CD14-positive monocyte (primary cell): ENCODE results near the gene THSD4. TPM values are rescaled to one million over a fixed set of nuclear protein-coding genes. Genes with fewer than 3 reads are reported as not detected.
"Not testable (repeated sequence)": the region's sequence is repeated elsewhere in the genome, so short reads cannot be mapped to it uniquely, and the experiment has no call there.

ENCODE experiments used
- DNase-seq, 3 donors: peaks; one replicate each; pipeline ENCODE4 v3.0.0-alpha.2; 2011 to 2022
- H2AFZ ChIP-seq: 2 replicates; pipeline ENCODE4 v1.6.0; 2012; ENCODE audit warnings: mild to moderate bottlenecking, low read depth, low read length, inconsistent platforms; ENCODE audit not compliant: insufficient read depth, poor library complexity, severe bottlenecking
- H3K27ac ChIP-seq, 2 donors: 1 replicate in 1 of 2; 2 replicates in 1 of 2; pipeline ENCODE4 v1.5.1; 2012 to 2013; ENCODE audit warnings: low read length in 2 of 2, control low read depth in 1 of 2, inconsistent platforms in 1 of 2, low read depth in 1 of 2, mild to moderate bottlenecking in 1 of 2
- H3K27me3 ChIP-seq, 2 donors: one replicate each; pipeline versions ENCODE4 v1.6.0 to v1.6.1; 2011 to 2013; ENCODE audit warnings: low read length in 2 of 2; ENCODE audit not compliant: control insufficient read depth in 2 of 2, insufficient read depth in 2 of 2
- H3K36me3 ChIP-seq, 2 donors: replicated peaks in 1 of 2; 1 replicate in 1 of 2; 2 replicates in 1 of 2; pipeline versions ENCODE4 v1.5.1 to v1.6.1; 2012 to 2013; ENCODE audit warnings: low read length in 2 of 2, control low read depth in 1 of 2, inconsistent platforms in 1 of 2, mild to moderate bottlenecking in 1 of 2; ENCODE audit not compliant: insufficient read depth in 2 of 2, control insufficient read depth in 1 of 2
- H3K4me1 ChIP-seq, 2 donors: 1 replicate in 1 of 2; 2 replicates in 1 of 2; pipeline versions ENCODE4 v1.5.1 to v1.6.1; 2012 to 2013; ENCODE audit warnings: low read length in 2 of 2, control low read depth in 1 of 2, inconsistent platforms in 1 of 2, mild to moderate bottlenecking in 1 of 2, moderate library complexity in 1 of 2; ENCODE audit not compliant: insufficient read depth in 2 of 2, control insufficient read depth in 1 of 2
- H3K4me2 ChIP-seq: replicated peaks from 2 replicates; pipeline ENCODE3; 2012; ENCODE audit warnings: low read length, moderate library complexity, mild to moderate bottlenecking; ENCODE audit not compliant: poor library complexity, severe bottlenecking; ENCODE audit errors: extremely low read depth
- H3K4me3 ChIP-seq, 3 experiments: fragments of 200-600 bp in 1 of 3; sonication (generic) in 1 of 3; replicated peaks in 1 of 3; 1 replicate in 2 of 3; 2 replicates in 1 of 3; pipeline ENCODE4 v1.5.1; 2011 to 2013; ENCODE audit warnings: low read length in 3 of 3, mild to moderate bottlenecking in 3 of 3, control low read depth in 2 of 3, low read depth in 2 of 3, inconsistent platforms in 1 of 3, moderate library complexity in 1 of 3
- H3K79me2 ChIP-seq: 2 replicates; pipeline ENCODE4 v1.6.0; 2012; ENCODE audit warnings: mild to moderate bottlenecking, control low read depth, inconsistent platforms, low read length, moderate library complexity; ENCODE audit not compliant: insufficient read depth
- H3K9ac ChIP-seq: 2 replicates; pipeline ENCODE4 v1.6.0; 2017; ENCODE audit warnings: low read length, mild to moderate bottlenecking; ENCODE audit not compliant: insufficient read depth, poor library complexity, severe bottlenecking
- H3K9me3 ChIP-seq, 2 donors: replicated peaks in 1 of 2; 1 replicate in 1 of 2; 2 replicates in 1 of 2; pipeline versions ENCODE4 v1.5.1 to v1.6.1; 2012 to 2013; ENCODE audit warnings: low read length in 2 of 2, control low read depth in 1 of 2; ENCODE audit not compliant: control insufficient read depth in 1 of 2, insufficient read depth in 1 of 2
- H4K20me1 ChIP-seq: 2 replicates; pipeline ENCODE4 v1.6.0; 2012; ENCODE audit warnings: mild to moderate bottlenecking, low read length, control low read depth, moderate library complexity; ENCODE audit not compliant: insufficient read depth
- H3K27ac Mint-ChIP-seq, 7 donors: one replicate each; pipeline ENCODE4 v1.8.0; 2020; ENCODE audit warnings: mild to moderate bottlenecking in 7 of 7, mixed read lengths in 7 of 7, moderate library complexity in 6 of 7, inconsistent platforms in 2 of 7
- H3K27me3 Mint-ChIP-seq, 3 donors: one replicate each; pipeline ENCODE4 v1.8.0; 2021 to 2022; ENCODE audit warnings: low read depth in 3 of 3, mild to moderate bottlenecking in 3 of 3, mixed read lengths in 3 of 3, moderate library complexity in 3 of 3, inconsistent platforms in 1 of 3
- H3K36me3 Mint-ChIP-seq, 2 donors: one replicate each; pipeline ENCODE4 v1.8.0; 2020; ENCODE audit warnings: mixed read lengths in 2 of 2, inconsistent platforms in 1 of 2, mild to moderate bottlenecking in 1 of 2
- H3K4me1 Mint-ChIP-seq: one replicate; pipeline ENCODE4 v1.8.0; 2020; ENCODE audit warnings: mild to moderate bottlenecking, mixed read lengths
- H3K4me3 Mint-ChIP-seq, 2 donors: one replicate each; pipeline ENCODE4 v1.8.0; 2020; ENCODE audit warnings: mild to moderate bottlenecking in 2 of 2, mixed read lengths in 2 of 2, moderate library complexity in 1 of 2
- H3K9me3 Mint-ChIP-seq, 7 donors: one replicate each; pipeline ENCODE4 v1.8.0; 2020 to 2022; ENCODE audit warnings: mixed read lengths in 7 of 7, mild to moderate bottlenecking in 6 of 7, moderate library complexity in 6 of 7, inconsistent platforms in 2 of 7
- CTCF ChIP-seq: fragments of 200-600 bp; IDR thresholded peaks from one replicate; pipeline ENCODE4 v1.8.0; 2022; ENCODE audit warnings: antibody characterized with exemption, mild to moderate bottlenecking
- WGBS: methylation state at CpG from one replicate; pipeline ENCODE4 v1.1.5; 2013; ENCODE audit warnings: missing lambda C conversion rate; ENCODE audit not compliant: insufficient coverage; 5-methylcytosine and 5-hydroxymethylcytosine counted together
- intact Hi-C, 2 donors: fragments of 100-400 bp; cut with micrococcal nuclease; formaldehyde crosslinking; loops; one replicate each; pipeline versions ENCODE4 v1.15.0 to v1.15.1; 2023
- polyA plus RNA-seq, 3 donors: library from polyadenylated mRNA; depleted of rRNA in 1 of 3; unstranded in 2 of 3; stranded (reverse) in 1 of 3; fragments of 300-500 nt in 2 of 3; fragments of >200 nt in 1 of 3; fragmentation: Illumina TruSeq in 2 of 3; gene quantifications; 1 replicate in 2 of 3; 2 replicates in 1 of 3; pipeline ENCODE4 v1.2.3, GENCODE V29; 2012 to 2021

The THSD4 gene
- polyA plus RNA-seq, 3 donors, result not detected

GRCh38 chr15:71160976-71161375, 45.7 kb downstream of the THSD4 start:
- no peak overlapping the region for H3K4me2 ChIP-seq
- H3K36me3 Mint-ChIP-seq, result no peaks in the 10 kb centered on the region
- H4K20me1 ChIP-seq, result no peaks in the 10 kb centered on the region
- H3K36me3 ChIP-seq, result no peaks in the 10 kb centered on the region
- peaks cover 2 to 16% (median 6%) of the 10 kb centered on the region in 7 donors for H3K9me3 Mint-ChIP-seq
- H3K27ac ChIP-seq, result no peak overlapping the region
- WGBS, result no CpG with 5 or more reads among the region's 1 CpG
- H3K9me3 ChIP-seq, result no peaks in the 10 kb centered on the region
- H3K79me2 ChIP-seq, result no peaks in the 10 kb centered on the region
- no peak overlapping the region for H3K4me3 ChIP-seq
- no peak overlapping the region for H3K9ac ChIP-seq
- peaks cover 0 to 2% of the 10 kb centered on the region in 2 donors for H3K27me3 ChIP-seq
- no peak overlapping the region for H3K27ac Mint-ChIP-seq
- no peaks in the 10 kb centered on the region for H3K4me1 ChIP-seq
- peaks cover 7 to 18% (median 10%) of the 10 kb centered on the region in 3 donors for H3K27me3 Mint-ChIP-seq
- no peak for DNase-seq
- H2AFZ ChIP-seq, result no peak overlapping the region
- no peak for TF ChIP-seq CTCF
- no peaks in the 10 kb centered on the region for H3K4me1 Mint-ChIP-seq
- no peak overlapping the region for H3K4me3 Mint-ChIP-seq
- intact Hi-C loops, result no loop called here

GRCh38 chr15:71162309-71162708, 47.0 kb downstream of the THSD4 start:
- no peak for TF ChIP-seq CTCF
- Mint-ChIP-seq H3K27ac (no peak overlapping the region), H3K9me3 (peaks cover 2 to 16% (median 6%) of the 10 kb centered on the region in 7 donors), H3K4me1 (no peaks in the 10 kb centered on the region), H3K36me3 (no peaks in the 10 kb centered on the region), H3K27me3 (peaks cover 7 to 17% (median 10%) of the 10 kb centered on the region in 3 donors), H3K4me3 (no peak overlapping the region)
- H3K4me1 ChIP-seq, result no peaks in the 10 kb centered on the region
- no peak overlapping the region for H3K4me2 ChIP-seq
- intact Hi-C loops, result no loop called here
- H3K9ac ChIP-seq, result no peak overlapping the region
- H3K4me3 ChIP-seq, result no peak overlapping the region
- H3K27me3 ChIP-seq, result peaks cover 0 to 2% of the 10 kb centered on the region in 2 donors
- H2AFZ ChIP-seq, result no peak overlapping the region
- DNase-seq, result no peak
- no peaks in the 10 kb centered on the region for H3K9me3 ChIP-seq
- H3K79me2 ChIP-seq, result no peaks in the 10 kb centered on the region
- no peaks in the 10 kb centered on the region for H4K20me1 ChIP-seq
- no peak overlapping the region for H3K27ac ChIP-seq
- no peaks in the 10 kb centered on the region for H3K36me3 ChIP-seq
- no CpG with 5 or more reads among the region's 2 CpGs for WGBS

GRCh38 chr15:71164606-71165005, 49.3 kb downstream of the THSD4 start:
- H3K36me3 ChIP-seq, DNase-seq, H3K4me1 ChIP-seq, H3K79me2 ChIP-seq, H3K27ac ChIP-seq, H3K27ac Mint-ChIP-seq, H3K4me3 ChIP-seq, H3K4me3 Mint-ChIP-seq, H3K4me2 ChIP-seq, H3K4me1 Mint-ChIP-seq, H3K27me3 ChIP-seq, H2AFZ ChIP-seq, H3K36me3 Mint-ChIP-seq, H4K20me1 ChIP-seq, H3K27me3 Mint-ChIP-seq, H3K9ac ChIP-seq, H3K9me3 ChIP-seq, intact Hi-C loops: not testable (repeated sequence)
- peaks cover 2 to 19% (median 6%) of the 10 kb centered on the region in 7 donors for H3K9me3 Mint-ChIP-seq
- WGBS, result no CpG with 5 or more reads among the region's 5 CpGs
